Keratinocyte (primary cell): ENCODE measurements around the gene PRKN. TPM values are rescaled to one million over a fixed set of nuclear protein-coding genes. Genes with fewer than 3 reads are reported as not detected.

Source experiments
- DNase-seq: peaks from one replicate; pipeline ENCODE4 v3.0.0-alpha.2; 2011; ENCODE audit warnings: low read depth, missing footprints, low spot score
- FAIRE-seq: peaks from 2 replicates; lab custom pipeline; 2011; peaks lifted over from hg19 to GRCh38; lab: Jason Lieb, UNC
- H2AFZ ChIP-seq: 2 replicates; pipeline ENCODE4 v1.6.0; 2012; ENCODE audit warnings: low read length, control low read depth, inconsistent platforms; ENCODE audit not compliant: control insufficient read depth
- H3K27ac ChIP-seq: 2 replicates; pipeline ENCODE4 v1.5.1; 2011; ENCODE audit warnings: low read length; ENCODE audit not compliant: control insufficient read depth, insufficient read depth
- H3K27me3 ChIP-seq: 3 replicates; pipeline ENCODE4 v1.6.0; 2011; ENCODE audit warnings: low read length; ENCODE audit not compliant: control insufficient read depth, insufficient read depth; ENCODE audit errors: extremely low read depth
- H3K36me3 ChIP-seq, 2 experiments: 2 replicates in 1 of 2; 3 replicates in 1 of 2; pipeline ENCODE4 v1.5.1; 2011; ENCODE audit warnings: low read length in 2 of 2, mild to moderate bottlenecking in 1 of 2; ENCODE audit not compliant: control insufficient read depth in 2 of 2, insufficient read depth in 2 of 2; ENCODE audit errors: extremely low read depth in 1 of 2
- H3K4me1 ChIP-seq: 3 replicates; pipeline ENCODE4 v1.5.1; 2011; ENCODE audit warnings: low read length; ENCODE audit not compliant: control insufficient read depth, insufficient read depth; ENCODE audit errors: extremely low read depth
- H3K4me2 ChIP-seq: 3 replicates; pipeline ENCODE4 v1.6.0; 2011; ENCODE audit warnings: low read depth, low read length; ENCODE audit not compliant: control insufficient read depth, insufficient read depth; ENCODE audit errors: extremely low read depth
- H3K4me3 ChIP-seq, 3 experiments: fragments of 200-600 bp in 1 of 3; sonication (generic) in 1 of 3; 2 replicates in 2 of 3; 3 replicates in 1 of 3; pipeline ENCODE4 v1.5.1; 2011 to 2016; ENCODE audit warnings: low read length in 3 of 3, mild to moderate bottlenecking in 3 of 3, control low read depth in 2 of 3, inconsistent platforms in 1 of 3, low read depth in 1 of 3, mixed read lengths in 1 of 3, mixed run types in 1 of 3, moderate library complexity in 1 of 3; ENCODE audit not compliant: control insufficient read depth in 2 of 3, insufficient read depth in 2 of 3; ENCODE audit errors: extremely low read depth in 1 of 3
- H3K79me2 ChIP-seq: 2 replicates; pipeline ENCODE4 v1.6.0; 2012; ENCODE audit warnings: low read length; ENCODE audit not compliant: control insufficient read depth, insufficient read depth
- H3K9ac ChIP-seq: 3 replicates; pipeline ENCODE4 v1.6.0; 2011; ENCODE audit warnings: low read length; ENCODE audit not compliant: control insufficient read depth, insufficient read depth; ENCODE audit errors: extremely low read depth
- H3K9me1 ChIP-seq: 3 replicates; pipeline ENCODE4 v1.6.0; 2011; ENCODE audit warnings: low read length; ENCODE audit not compliant: control insufficient read depth, insufficient read depth; ENCODE audit errors: extremely low read depth
- H3K9me3 ChIP-seq: 2 replicates; pipeline ENCODE4 v1.5.1; 2012; ENCODE audit warnings: low read depth, low read length; ENCODE audit not compliant: control insufficient read depth
- H4K20me1 ChIP-seq: 3 replicates; pipeline ENCODE4 v1.6.0; 2011; ENCODE audit warnings: low read length; ENCODE audit not compliant: control insufficient read depth, insufficient read depth; ENCODE audit errors: extremely low read depth
- CTCF ChIP-seq, 3 experiments: IDR thresholded peaks in 1 of 3; conservative IDR thresholded peaks in 1 of 3; optimal IDR thresholded peaks in 1 of 3; 2 replicates in 2 of 3; 3 replicates in 1 of 3; pipeline versions ENCODE3 to v1.5.1; 2011; ENCODE audit warnings: low read length in 3 of 3, mild to moderate bottlenecking in 3 of 3, moderate library complexity in 2 of 3, control low read depth in 1 of 3, inconsistent platforms in 1 of 3; ENCODE audit not compliant: insufficient read depth in 2 of 3; ENCODE audit errors: extremely low read depth in 1 of 3
- EZH2 ChIP-seq: IDR thresholded peaks from one replicate; pipeline ENCODE4 v1.6.1; 2012; ENCODE audit warnings: inconsistent platforms, mild to moderate bottlenecking, low read length, moderate library complexity
- dilution Hi-C: fragments of 300-500 bp; cut with MboI; formaldehyde crosslinking; loops from one replicate; pipeline ENCODE4 v1.7.0; 2020; ENCODE audit warnings: low sequenced_read_pairs; ENCODE audit not compliant: extremely low pct_ligation_motif_present
- polyA plus RNA-seq, 5 experiments: library from polyadenylated mRNA; depleted of rRNA in 3 of 5; stranded (reverse) in 3 of 5; stranded (forward) in 1 of 5; unstranded in 1 of 5; fragments of >200 nt; gene quantifications; 1 replicate in 1 of 5; 2 replicates in 3 of 5; 3 replicates in 1 of 5; pipeline versions ENCODE4 v1.2.1 to v1.2.3, GENCODE V29; 2011 to 2012; ENCODE audit warnings: missing spikeins in 2 of 5, low read depth in 1 of 5, low replicate concordance in 1 of 5

The PRKN gene
- polyA plus RNA-seq, 1 donor (not counting 4 experiments of a cell fraction or from before 2014, with no cell fraction given): 0.67 TPM

- H3K4me3 ChIP-seq: no peak overlapping the region
- H3K79me2 ChIP-seq: no peaks in the 10 kb centered on the region
- no peak overlapping the region for H3K27ac ChIP-seq
- H3K4me1 ChIP-seq: no peaks in the 10 kb centered on the region
- DNase-seq: no peak
- no peaks in the 10 kb centered on the region for H3K9me1 ChIP-seq
- no peak for FAIRE-seq
- no peak overlapping the region for H2AFZ ChIP-seq
- TF ChIP-seq CTCF (optimal IDR thresholded peaks at IDR 0.05 in 1 of 3, IDR thresholded peaks at IDR 0.05 in 1 of 3, conservative IDR thresholded peaks at IDR 0.05 in 1 of 3; ENCODE audit: extremely low read depth in 1 of 3, insufficient read depth in 2 of 3, low read length in 3 of 3): no peak
- dilution Hi-C loops: no loop called here
- no peak overlapping the region for H3K9ac ChIP-seq
- H3K36me3 ChIP-seq: no peaks in the 10 kb centered on the region
- H3K4me2 ChIP-seq: no peak overlapping the region
- H4K20me1 ChIP-seq: no peaks in the 10 kb centered on the region
- no peaks in the 10 kb centered on the region for H3K9me3 ChIP-seq
- peaks cover 6% of the 10 kb centered on the region for H3K27me3 ChIP-seq
Observed at GRCh38 chr6:161894436-161894835, 833.1 kb downstream of the PRKN start.

GRCh38 chr6:161891542-161891941 is 836.0 kb downstream of the PRKN start:
- H3K4me1 ChIP-seq: no peaks in the 10 kb centered on the region
- peaks cover 6% of the 10 kb centered on the region for H3K27me3 ChIP-seq
- H3K9me3 ChIP-seq: no peaks in the 10 kb centered on the region
- no peak overlapping the region for H2AFZ ChIP-seq
- H3K4me3 ChIP-seq: no peak overlapping the region
- DNase-seq (no peak), FAIRE-seq (no peak)
- dilution Hi-C loops: no loop called here
- TF ChIP-seq EZH2 (no peak), CTCF (optimal IDR thresholded peaks at IDR 0.05 in 1 of 3, IDR thresholded peaks at IDR 0.05 in 1 of 3, conservative IDR thresholded peaks at IDR 0.05 in 1 of 3; ENCODE audit: extremely low read depth in 1 of 3, insufficient read depth in 2 of 3, low read length in 3 of 3) (no peak)
- no peak overlapping the region for H3K27ac ChIP-seq
- H3K36me3 ChIP-seq: no peaks in the 10 kb centered on the region
- no peaks in the 10 kb centered on the region for H4K20me1 ChIP-seq
- H3K9me1 ChIP-seq: no peaks in the 10 kb centered on the region
- H3K9ac ChIP-seq: no peak overlapping the region
- H3K4me2 ChIP-seq: no peak overlapping the region
- H3K79me2 ChIP-seq: no peaks in the 10 kb centered on the region
